AG04449 (cell line): ENCODE results near the gene CIT.

Experiments
- CTCF ChIA-PET: fragments of 350-600 bp; formaldehyde crosslinking; extraction: SDS; loops from one replicate; lab custom pipeline; 2021; ENCODE audit warnings: antibody characterized with exemption; lab: Yijun Ruan, JAX
- POLR2A ChIA-PET: fragments of 400-600, 350-600 bp; formaldehyde crosslinking; extraction: SDS; loops from one replicate; lab custom pipeline; 2020; ENCODE audit warnings: antibody characterized with exemption, inconsistent platforms; lab: Yijun Ruan, JAX
- DNase-seq: peaks from one replicate; pipeline ENCODE4 v3.0.0-alpha.2; 2010; ENCODE audit warnings: low read depth, low spot score
- H3K4me3 ChIP-seq: 2 replicates; pipeline ENCODE4 v1.5.1; 2011; ENCODE audit warnings: low read depth, mild to moderate bottlenecking, control low read depth, low read length
- CTCF ChIP-seq: IDR thresholded peaks from one replicate; pipeline ENCODE4 v1.5.1; 2011; ENCODE audit warnings: mild to moderate bottlenecking, moderate library complexity, low read length, control low read depth, inconsistent platforms; ENCODE audit not compliant: insufficient read depth; ENCODE audit errors: missing control alignments

The CIT gene

DNA sequence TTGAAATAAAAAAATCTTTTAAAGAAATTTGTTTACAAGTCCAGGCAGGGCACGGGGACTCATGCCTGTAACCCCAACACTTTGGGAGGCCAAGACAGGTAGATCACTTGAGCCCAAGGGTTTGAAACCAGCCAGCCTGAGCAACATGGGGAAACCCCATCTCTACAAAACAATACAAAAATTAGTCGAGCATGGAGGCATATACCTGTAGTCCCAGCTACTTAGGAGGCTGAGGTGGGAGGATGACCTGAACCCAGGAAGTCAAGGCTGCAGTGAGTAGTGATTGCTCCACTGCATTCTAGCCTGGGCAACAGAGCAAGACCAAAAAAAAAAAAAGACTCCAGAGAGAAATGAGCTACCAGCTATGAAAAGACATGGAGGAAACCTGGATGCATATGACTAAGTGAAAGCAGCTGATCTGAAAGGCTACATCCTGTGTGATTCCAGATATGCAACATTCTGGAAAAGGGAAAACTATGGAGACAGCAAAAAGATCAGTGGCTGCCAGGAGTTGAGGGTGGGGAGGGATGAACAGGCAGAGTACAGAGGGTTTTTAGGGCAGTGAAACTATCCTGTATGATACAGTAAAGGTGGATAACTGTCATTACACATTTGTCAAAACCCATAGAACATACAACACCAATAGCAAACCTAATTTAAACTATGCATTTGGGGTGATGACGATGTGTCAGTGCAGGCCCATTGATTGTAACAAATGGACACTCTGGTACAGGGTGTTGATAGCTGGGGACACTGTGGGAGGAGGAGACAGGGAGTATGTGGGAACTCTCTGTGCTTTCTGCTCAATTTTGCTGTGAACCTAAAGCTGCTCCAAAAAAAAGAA is 149.3 kb downstream of the CIT start:
- no peak overlapping the region for H3K4me3 ChIP-seq
- ChIA-PET POLR2A (no interaction called here), CTCF (interaction anchor here (1.0 to 2.0 kb wide), 2 partner anchors 16 to 54 kb away, joined by 3 to 7 read pairs; no protein-coding TSS in a partner anchor)
- TF ChIP-seq CTCF = no peak
- no peak for DNase-seq

GRCh38 chr12:119725523-119725922 is 151.6 kb downstream of the CIT start:
- ChIA-PET CTCF (interaction anchor here (1.3 kb wide), 1 partner anchor 27 kb away, joined by 3 read pairs; no protein-coding TSS in a partner anchor), POLR2A (no interaction called here)
- no peak for TF ChIP-seq CTCF
- no peak overlapping the region for H3K4me3 ChIP-seq
- no peak for DNase-seq

DNA sequence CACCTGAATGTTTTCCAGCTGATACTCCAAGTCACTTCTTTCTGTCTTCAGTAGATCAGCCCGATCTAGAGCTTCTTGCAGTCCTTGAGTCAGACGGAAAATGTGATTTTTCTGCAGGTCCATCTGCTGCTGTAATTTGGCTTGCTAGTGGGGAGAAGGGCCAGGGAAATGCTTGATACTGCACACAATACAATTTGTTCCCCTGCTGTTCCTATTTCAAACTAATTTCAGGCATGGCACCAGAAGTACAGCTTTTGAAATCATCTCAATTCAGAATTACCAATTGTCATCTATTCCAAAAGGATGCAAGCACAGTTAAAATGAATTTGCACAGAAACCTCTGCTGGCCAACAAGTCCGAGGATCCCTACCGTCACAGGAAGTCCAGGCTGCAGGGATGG is 155.8 kb downstream of the CIT start:
- POLR2A ChIA-PET = no interaction called here
- no peak overlapping the region for H3K4me3 ChIP-seq
- TF ChIP-seq CTCF = no peak
- DNase-seq = no peak
- CTCF ChIA-PET = no interaction called here

- no peak for TF ChIP-seq CTCF
- POLR2A ChIA-PET = no interaction called here
Observed at GRCh38 chr12:119720349-119720748, 156.8 kb downstream of the CIT start.

DNA sequence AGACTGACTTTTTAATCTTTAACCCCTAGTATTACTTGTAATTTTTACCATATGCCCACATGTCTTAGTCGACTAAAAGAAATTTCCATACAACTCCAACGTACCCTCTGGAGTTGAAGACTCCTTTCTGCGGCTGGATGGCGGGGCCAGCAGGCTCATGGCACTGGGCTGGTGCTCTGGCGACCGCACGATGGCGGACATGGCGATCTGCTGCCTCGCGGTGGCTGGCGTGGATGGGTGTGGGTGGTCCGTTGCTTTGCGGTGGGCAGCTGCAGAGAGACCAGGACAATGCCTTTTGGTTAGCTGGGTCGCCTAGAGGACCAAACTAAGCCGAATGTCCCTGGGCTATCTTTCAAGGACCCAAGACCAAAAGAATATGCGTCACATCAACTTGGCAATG is 159.0 kb downstream of the CIT start:
- no peak overlapping the region for H3K4me3 ChIP-seq
- ChIA-PET CTCF (no interaction called here), POLR2A (no interaction called here)
- TF ChIP-seq CTCF = no peak
- DNase-seq = no peak

More at GRCh38 chr12:119720349-119720748, 156.8 kb downstream of the CIT start:
- no peak for DNase-seq
- CTCF ChIA-PET = no interaction called here
- no peak overlapping the region for H3K4me3 ChIP-seq

- DNase-seq = no peak
- ChIA-PET POLR2A (no interaction called here), CTCF (no interaction called here)
- no peak overlapping the region for H3K4me3 ChIP-seq
- no peak for TF ChIP-seq CTCF
Observed at GRCh38 chr12:119715268-119715620, 161.9 kb downstream of the CIT start.
